Measurements from ENCODE around the gene FNTB. TPM values are rescaled to one million over a fixed set of nuclear protein-coding genes. Genes with fewer than 3 reads are reported as not detected.

Gene FNTB
- total and polyA plus RNA-seq, 2 donors (not counting 3 experiments of a cell fraction or from before 2014, with no cell fraction given), result 21.0 to 21.6 TPM

- Histone ChIP-seq H3K4me1 (ENCODE audit: control insufficient read depth, extremely low read depth, insufficient read depth, low read length) (peaks cover 14% of the 10 kb centered on the region), H3K9me1 (replicated peaks; ENCODE audit: control insufficient read depth, extremely low read depth, insufficient read depth, low read length) (no peaks in the 10 kb centered on the region), H3K27ac (ENCODE audit: insufficient read depth, low read depth, low read length) (no peak overlapping the region), H3K4me2 (ENCODE audit: insufficient read depth, low read length) (no peak overlapping the region), H4K20me1 (replicated peaks; ENCODE audit: control insufficient read depth, extremely low read depth, insufficient read depth, low read length) (no peaks in the 10 kb centered on the region), H3K4me3 (replicated peaks in 1 of 3; ENCODE audit: insufficient read depth in 1 of 3, low read depth in 1 of 3, low read length in 3 of 3) (no peak overlapping the region), H3K79me2 (ENCODE audit: control insufficient read depth, insufficient read depth, low read length) (no peaks in the 10 kb centered on the region), H2AFZ (ENCODE audit: low read depth, low read length) (no peak overlapping the region), H3K36me3 (ENCODE audit: control insufficient read depth in 2 of 2, extremely low read depth in 1 of 2, insufficient read depth in 2 of 2, low read length in 2 of 2) (no peaks in the 10 kb centered on the region), H3K27me3 (ENCODE audit: control insufficient read depth in 2 of 2, insufficient read depth in 2 of 2, low read length in 2 of 2) (no peaks in the 10 kb centered on the region), H3K9ac (replicated peaks; ENCODE audit: extremely low read depth, insufficient read depth, low read length) (no peak overlapping the region), H3K9me3 (replicated peaks; ENCODE audit: control insufficient read depth, insufficient read depth, low read length) (no peaks in the 10 kb centered on the region)
- dilution Hi-C loops (cut with MboI; ENCODE audit: extremely low pct_ligation_motif_present, low sequenced_read_pairs) (no loop called here), intact Hi-C loops (cut with micrococcal nuclease) (no loop called here)
- ChIA-PET CTCF (interaction anchor here (1.1 kb wide), 1 partner anchor 52 kb away, joined by 3 read pairs; no protein-coding TSS in a partner anchor), POLR2A (no interaction called here)
- no peak for FAIRE-seq
- no TSS peak for BruUV-seq (replicated peaks)
- no peak for TF ChIP-seq GATA2 (IDR thresholded peaks at IDR 0.05; ENCODE audit: insufficient read depth, insufficient read length, low read depth, low read length)
- no peak for TF ChIP-seq EZH2 (IDR thresholded peaks at IDR 0.05; ENCODE audit: borderline replicate concordance, low read depth, low read length, severe bottlenecking)
- no peak for TF ChIP-seq MAX (IDR thresholded peaks at IDR 0.05; ENCODE audit: insufficient read depth, insufficient read length)
- no peak for TF ChIP-seq POLR2A (IDR thresholded peaks at IDR 0.05; ENCODE audit: low read depth, low read length)
- no peak for DNase-seq (ENCODE audit: low read depth, low spot score)
These were observed 18.5 kb upstream of the FNTB start for GRCh38 chr14:64968167-64968566.

- Histone ChIP-seq H2AFZ (ENCODE audit: low read depth, low read length) (no peak overlapping the region), H3K9ac (replicated peaks; ENCODE audit: extremely low read depth, insufficient read depth, low read length) (no peak overlapping the region), H3K4me2 (ENCODE audit: insufficient read depth, low read length) (no peak overlapping the region), H3K36me3 (ENCODE audit: control insufficient read depth in 2 of 2, extremely low read depth in 1 of 2, insufficient read depth in 2 of 2, low read length in 2 of 2) (no peaks in the 10 kb centered on the region), H3K79me2 (ENCODE audit: control insufficient read depth, insufficient read depth, low read length) (no peaks in the 10 kb centered on the region), H3K9me3 (replicated peaks; ENCODE audit: control insufficient read depth, insufficient read depth, low read length) (no peaks in the 10 kb centered on the region), H3K9me1 (replicated peaks; ENCODE audit: control insufficient read depth, extremely low read depth, insufficient read depth, low read length) (no peaks in the 10 kb centered on the region), H4K20me1 (replicated peaks; ENCODE audit: control insufficient read depth, extremely low read depth, insufficient read depth, low read length) (no peaks in the 10 kb centered on the region), H3K4me1 (ENCODE audit: control insufficient read depth, extremely low read depth, insufficient read depth, low read length) (peaks cover 14% of the 10 kb centered on the region), H3K27ac (ENCODE audit: insufficient read depth, low read depth, low read length) (no peak overlapping the region), H3K4me3 (replicated peaks in 1 of 3; ENCODE audit: insufficient read depth in 1 of 3, low read depth in 1 of 3, low read length in 3 of 3) (no peak overlapping the region), H3K27me3 (ENCODE audit: control insufficient read depth in 2 of 2, insufficient read depth in 2 of 2, low read length in 2 of 2) (no peaks in the 10 kb centered on the region)
- dilution Hi-C loops (cut with MboI; ENCODE audit: extremely low pct_ligation_motif_present, low sequenced_read_pairs) (no loop called here), intact Hi-C loops (cut with micrococcal nuclease) (no loop called here)
- DNase-seq (ENCODE audit: low read depth, low spot score), result no peak
- no peak for TF ChIP-seq CTCF (IDR thresholded peaks at IDR 0.05; ENCODE audit: extremely low read depth in 1 of 2, insufficient read depth in 1 of 2, low read depth in 1 of 2, low read length in 2 of 2)
- TF ChIP-seq EZH2 (IDR thresholded peaks at IDR 0.05; ENCODE audit: borderline replicate concordance, low read depth, low read length, severe bottlenecking), result no peak
- TF ChIP-seq JUN (IDR thresholded peaks at IDR 0.05; ENCODE audit: borderline replicate concordance, insufficient read depth, insufficient read length, low read depth), result no peak
- no peak for TF ChIP-seq POLR2AphosphoS5 (IDR thresholded peaks at IDR 0.05; ENCODE audit: insufficient read depth, low read depth, low read length)
- TF ChIP-seq MYC (IDR thresholded peaks at IDR 0.05; ENCODE audit: low read depth, low read length), result no peak
- no peak for TF ChIP-seq GATA2 (IDR thresholded peaks at IDR 0.05; ENCODE audit: insufficient read depth, insufficient read length, low read depth, low read length)
- no peak for TF ChIP-seq MAX (IDR thresholded peaks at IDR 0.05; ENCODE audit: insufficient read depth, insufficient read length)
- TF ChIP-seq POLR2A (IDR thresholded peaks at IDR 0.05; ENCODE audit: low read depth, low read length), result no peak
- TF ChIP-seq FOS (IDR thresholded peaks at IDR 0.05; ENCODE audit: borderline replicate concordance, insufficient read depth, low read length), result no peak
- BruUV-seq (replicated peaks), result no TSS peak
- FAIRE-seq, result no peak
- ChIA-PET CTCF (interaction anchor here (1.1 to 2.5 kb wide), 2 partner anchors 18 to 52 kb away, joined by 3 to 6 read pairs; partner anchors contain the start of gene FNTB), POLR2A (no interaction called here)
These were observed 18.0 kb upstream of the FNTB start for GRCh38 chr14:64968651-64969050.

Data from endothelial cell of umbilical vein (primary cell).